Measurements from ENCODE around the gene MAPK8.

Gene MAPK8

DNA sequence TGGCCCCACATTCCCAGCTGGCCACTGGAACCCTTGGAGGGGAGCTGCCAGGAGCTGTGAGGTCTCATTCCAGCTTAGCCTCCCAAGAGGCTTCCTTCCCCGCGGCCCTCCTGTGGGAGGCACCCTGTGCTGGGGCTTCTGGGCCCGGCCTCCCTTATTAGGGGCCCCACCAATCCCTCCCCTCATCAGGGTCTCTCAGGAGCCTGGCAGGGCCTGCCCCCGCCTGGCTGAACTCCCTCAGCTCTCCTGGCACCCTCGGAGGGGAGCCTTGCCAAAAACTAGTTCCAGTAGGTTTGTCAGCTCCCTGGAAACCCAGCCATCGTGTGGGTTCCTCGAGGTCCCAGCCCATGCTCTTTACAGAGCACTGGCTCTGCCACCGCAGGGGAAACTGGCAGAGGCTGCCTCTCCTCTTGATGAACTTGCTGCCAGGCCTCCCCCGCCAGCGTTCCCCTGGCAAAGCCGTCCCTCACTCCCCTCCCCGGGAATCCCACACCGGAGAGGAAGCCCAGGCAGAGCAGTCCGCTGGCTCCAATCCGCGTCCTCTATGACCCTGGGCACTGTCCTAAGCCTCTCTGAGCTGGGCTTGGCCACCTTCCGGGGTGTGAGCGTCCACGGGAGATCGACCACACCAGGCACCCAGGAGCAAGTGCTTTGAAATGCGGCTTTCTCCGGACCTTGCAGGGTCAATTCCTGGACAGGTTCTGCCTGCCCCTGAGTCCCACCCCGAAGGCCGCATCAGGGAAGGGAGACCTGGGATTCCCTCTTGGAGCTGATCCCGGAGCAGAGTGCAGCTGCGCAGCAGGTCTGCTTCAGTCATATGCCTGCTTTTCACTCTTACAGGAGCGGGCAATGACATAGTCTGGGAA, 158.6 kb downstream of the MAPK8 start:
- no peak for DNase-seq

DNA sequence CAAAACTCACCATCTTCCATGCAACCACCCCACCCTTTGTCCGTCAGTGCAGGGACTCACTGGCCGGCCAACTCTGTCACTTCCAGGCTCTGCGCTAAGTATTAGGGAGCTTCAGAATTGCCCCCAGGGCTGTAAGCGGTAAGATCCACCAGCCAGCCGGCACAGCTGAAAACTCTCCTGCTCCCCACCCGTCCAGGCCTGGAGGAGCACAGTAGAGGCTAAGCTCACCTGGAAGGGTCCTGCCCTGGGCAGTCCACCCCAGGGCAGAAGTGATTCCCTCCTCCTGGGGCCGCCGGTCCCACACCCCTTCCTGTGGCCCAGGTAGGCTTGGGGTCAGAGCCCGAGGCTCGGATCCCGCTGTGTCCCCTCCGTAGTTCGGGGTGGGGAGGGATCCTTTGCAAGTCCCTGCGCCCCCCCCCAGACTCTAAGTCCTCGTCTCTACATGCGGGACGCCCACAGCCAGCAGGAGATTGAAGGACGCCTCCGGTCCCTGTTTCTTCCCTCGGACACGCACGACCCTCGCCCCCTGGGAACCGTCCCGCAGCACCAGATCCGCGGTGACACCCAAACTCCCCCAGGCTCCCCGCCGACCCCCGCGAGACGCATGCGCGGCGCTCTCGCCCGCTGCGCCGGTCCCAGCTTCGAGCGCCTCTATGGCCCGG, 159.5 kb downstream of the MAPK8 start:
- no peak for DNase-seq

DNA sequence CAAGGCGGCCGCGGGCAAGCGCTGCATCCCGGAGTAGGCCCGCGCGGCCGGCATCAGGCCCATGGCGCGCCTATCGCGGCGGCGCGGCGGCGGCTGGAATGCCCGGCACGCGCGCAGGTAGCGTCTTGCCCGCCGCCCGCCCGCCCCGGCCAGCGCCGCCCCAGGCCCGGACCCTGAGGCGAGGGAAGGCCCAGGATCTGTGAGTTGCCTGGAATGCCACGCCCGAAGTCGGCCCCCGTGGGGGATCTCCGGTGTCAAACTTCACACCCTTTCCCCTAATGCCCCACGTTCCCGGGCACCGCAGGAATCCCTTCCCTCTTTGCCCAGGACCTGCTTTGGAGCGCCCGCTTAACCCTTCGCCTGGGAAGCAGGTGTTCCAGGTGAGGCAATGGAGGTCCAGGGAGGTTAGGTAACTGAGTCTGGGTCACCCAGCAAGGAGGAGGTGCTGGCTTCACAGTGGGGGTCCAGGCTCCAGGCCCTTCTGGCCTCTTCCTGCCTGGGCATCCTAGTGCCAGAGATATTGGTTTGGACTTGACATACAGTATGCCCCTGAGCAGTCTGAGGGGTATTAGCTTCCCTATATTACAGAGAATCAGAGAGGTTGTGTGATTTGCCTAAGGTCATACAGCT, 160.2 kb downstream of the MAPK8 start:
- DNase-seq: no peak

DNA sequence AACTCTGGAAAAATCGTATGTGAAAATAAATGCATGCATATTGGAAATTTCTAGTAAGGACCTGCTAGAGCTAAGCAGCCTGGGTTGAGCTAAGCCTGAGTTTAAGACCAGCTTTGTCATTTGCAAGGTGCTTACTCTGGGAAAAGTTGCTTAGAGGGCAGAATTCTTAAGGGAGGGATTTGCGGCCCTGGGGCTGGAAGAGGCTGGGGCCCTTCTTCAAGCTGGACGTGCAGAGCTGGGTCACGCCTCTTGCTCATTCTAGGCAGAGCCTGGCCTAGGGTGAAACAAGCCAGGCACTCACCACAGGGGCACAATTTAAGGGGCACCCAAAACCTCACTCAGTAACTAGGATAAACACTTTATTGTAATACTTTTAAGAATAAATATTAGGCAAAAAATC, 161.2 kb downstream of the MAPK8 start:
- no peak for DNase-seq

DNA sequence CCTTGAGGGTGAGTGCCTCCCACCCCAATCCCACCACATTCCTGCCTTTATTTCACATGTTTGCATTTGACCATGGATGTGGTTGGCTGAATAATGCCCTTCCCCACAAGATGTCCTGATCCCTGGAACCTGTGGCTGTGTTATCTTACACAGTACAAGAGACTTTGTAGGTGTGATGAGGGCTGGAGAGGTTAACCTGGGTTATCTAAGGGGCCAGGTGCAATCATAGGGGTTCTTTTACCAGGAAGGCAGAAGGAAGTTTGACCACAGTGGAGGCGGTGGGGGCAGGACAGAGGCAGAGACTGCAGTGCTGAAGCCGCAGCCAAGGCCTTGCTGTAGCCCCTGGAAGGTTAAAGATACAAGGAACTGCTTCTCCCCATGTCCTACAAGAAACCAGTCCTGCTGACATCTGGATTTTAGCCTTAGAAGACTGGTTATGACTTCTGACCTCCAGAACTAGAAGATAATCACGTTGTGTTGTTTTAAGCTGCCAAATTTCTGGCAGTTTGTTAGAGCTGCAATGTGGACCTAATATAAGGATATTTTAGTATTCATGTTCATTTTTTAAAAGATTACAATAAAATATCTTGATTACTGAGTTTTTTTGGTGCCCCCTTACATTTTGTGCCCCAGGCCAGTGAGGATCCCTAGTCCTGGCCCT, 161.8 kb downstream of the MAPK8 start:
- DNase-seq: no peak

DNA sequence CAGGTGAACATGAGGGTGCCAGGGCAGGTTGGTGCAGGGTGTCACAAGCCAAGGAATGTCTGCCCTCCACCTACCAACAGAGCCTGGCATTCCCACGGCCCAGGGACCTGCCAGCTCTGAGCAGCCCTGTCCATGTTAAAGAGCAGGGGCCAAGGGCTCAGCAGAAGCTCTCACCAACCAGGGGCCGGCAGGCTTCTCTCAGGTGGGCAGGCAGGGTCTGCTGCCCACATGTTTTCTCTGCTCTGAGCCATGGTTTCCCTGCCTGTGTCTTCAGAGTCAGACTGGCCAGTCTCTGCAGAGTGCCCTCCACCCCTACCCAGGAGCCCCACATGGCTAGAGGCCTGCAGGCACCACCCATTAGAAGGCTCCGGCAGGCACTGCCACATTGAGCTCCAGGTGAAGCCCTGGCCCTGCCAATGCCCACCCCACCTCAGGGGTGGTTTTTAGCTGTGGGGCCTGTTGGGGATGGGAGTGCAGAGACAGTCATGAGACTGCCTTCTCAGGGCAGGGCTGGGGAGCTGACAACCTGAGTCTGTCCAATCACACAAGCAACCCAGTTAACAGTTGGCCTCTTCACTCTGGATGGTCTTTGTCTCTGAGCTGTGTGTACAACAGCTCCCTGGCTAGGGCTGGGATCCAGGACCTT, 162.5 kb downstream of the MAPK8 start:
- DNase-seq: no peak

DNA sequence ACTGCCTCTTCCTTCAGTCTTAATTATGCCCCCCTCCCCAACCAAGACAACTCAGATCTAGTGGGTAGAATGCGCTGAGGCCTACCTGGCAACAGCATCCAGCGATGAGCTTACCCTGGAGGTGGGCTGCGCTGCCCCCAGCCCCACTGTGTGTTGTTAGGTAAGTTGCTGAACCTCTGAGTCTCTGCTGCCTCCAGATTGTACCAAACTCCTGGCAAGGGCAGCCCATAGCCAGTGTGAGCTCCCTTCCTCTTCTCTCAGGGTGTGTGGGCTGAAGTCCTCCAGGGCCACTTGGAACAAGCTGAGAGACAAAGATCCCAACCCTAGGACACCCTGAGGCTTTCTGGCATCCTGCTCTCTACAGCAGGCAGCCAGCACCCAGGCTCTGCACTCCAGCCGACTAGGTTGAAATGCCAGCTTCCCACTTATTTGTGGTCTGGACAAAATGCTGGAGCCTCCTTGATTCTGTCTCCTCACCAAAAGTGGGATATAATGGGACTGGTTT, 163.1 kb downstream of the MAPK8 start:
- no peak for DNase-seq

DNA sequence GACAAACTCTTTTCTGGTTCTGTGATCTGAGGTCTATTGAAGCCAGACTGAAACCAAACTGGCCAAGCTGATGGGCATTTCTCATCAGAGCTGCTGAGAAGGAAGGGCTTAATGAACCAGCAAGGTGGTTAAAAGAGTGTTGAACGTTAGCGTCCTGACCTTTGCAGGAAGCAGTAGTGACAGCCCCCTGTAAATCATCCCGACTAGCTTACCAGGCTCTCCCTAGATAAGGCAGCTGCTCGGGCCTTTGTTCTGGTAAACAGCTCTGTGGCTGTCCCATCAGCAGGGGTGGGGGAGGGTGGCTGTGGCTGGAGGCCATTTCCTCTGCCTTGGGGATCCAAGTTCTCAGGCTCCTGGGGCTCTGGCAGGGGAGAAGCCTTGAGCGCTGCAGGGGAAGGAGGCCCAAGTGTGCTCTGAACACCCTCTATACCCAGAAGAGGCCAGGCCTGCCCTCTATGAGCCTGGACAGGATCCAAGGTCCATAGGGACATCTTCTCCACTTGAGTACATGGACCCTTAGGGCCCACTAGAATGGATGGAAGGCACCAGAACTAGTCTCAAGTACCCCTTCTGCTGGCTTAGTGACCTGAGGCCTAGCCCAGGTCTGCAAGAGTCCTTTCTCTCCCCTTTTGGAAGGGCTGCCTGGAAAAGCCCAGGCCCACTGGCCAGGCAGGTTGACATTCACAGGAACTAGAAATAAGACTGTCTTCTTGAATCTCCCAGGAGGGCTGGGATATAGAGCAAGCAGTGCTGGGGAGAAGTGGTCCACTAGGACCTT, 163.8 kb downstream of the MAPK8 start:
- DNase-seq: no peak

DNA sequence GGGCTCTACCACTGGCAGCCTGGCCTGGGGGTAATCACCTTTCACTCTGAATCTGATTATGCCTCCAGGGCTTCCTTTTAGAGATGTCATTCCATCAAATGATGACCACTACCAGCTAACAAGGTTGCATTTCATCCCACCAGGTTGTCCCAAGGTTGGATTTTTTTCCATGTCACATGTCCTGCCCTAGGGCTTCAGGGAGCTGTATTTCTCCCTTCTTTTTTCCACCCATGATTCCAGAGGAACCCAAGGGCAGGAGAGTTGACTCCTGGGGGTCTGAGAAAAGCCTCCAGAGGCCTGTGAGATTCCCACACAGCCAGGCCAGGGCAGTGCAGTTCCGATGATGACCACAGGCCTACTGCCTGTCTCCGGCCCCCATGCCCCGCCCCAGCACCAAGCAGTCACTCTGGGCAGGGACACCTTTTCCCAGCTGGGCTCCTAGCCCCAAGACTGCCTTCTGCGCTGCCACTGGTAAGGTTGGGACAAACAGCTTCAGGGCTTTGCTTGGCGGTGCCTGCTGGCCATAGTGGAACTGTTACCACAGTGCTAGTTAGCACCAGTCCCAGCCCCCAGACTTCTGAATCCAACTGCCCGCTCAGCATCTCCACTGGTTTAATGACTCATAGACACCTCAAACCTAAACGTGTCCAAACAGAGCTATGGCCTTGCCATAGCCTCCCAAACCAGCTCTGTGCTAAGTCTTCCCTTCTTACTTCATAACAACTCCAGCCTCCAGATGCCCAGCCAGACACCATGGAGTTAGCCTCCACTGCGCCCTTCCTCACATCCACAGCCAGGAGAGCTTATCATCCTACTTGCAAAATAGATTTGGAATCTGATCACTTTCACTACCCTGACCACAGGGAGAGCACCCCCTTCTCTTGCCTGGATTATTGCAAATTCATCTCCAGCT, 164.7 kb downstream of the MAPK8 start:
- no peak for DNase-seq

DNA sequence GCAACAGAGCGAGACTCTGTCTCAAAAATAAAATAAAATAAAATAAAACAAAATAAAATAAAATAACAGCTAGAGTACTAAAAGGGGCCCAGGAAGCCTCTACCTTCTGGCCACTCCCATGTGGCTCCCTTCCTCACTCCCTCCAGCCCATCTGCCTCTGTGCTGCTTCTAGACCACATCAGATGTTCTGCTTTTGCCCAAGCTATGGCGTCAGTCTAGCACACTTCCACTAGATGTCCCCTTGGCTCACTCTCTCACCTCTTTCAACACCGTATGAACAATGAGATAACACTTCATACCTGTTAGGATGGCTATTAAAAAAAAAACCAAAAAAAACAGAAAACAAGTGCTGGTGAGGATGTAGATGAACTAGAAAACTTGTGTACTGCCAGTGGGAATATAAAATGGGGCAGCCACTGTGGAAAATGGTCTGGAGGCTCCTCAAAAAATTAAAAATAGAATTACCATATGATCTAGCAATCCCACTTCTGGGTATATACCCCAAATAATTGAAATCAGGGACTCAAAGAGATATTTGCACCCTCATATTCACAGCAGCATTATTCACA, 166.1 kb downstream of the MAPK8 start:
- no peak for DNase-seq

DNA sequence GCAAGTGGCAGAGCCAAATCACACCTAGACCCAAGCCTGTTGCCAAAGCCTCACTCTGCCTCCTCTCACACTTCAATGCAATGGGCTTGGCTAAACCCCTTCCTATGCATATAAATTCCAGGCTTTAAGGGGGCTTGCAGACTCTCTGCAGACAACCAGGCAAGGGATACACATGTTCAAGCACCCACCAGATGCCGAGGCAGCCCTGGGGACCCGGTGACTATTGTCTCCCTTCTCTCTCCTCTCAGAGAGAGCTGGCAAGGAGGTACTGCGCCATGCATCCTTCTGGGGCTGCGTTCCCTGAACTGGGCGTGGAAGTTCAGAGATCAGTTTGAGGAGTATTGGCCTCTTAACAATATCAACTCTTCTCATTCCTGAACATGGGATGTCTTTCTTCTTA, 167.2 kb downstream of the MAPK8 start:
- DNase-seq: no peak

DNA sequence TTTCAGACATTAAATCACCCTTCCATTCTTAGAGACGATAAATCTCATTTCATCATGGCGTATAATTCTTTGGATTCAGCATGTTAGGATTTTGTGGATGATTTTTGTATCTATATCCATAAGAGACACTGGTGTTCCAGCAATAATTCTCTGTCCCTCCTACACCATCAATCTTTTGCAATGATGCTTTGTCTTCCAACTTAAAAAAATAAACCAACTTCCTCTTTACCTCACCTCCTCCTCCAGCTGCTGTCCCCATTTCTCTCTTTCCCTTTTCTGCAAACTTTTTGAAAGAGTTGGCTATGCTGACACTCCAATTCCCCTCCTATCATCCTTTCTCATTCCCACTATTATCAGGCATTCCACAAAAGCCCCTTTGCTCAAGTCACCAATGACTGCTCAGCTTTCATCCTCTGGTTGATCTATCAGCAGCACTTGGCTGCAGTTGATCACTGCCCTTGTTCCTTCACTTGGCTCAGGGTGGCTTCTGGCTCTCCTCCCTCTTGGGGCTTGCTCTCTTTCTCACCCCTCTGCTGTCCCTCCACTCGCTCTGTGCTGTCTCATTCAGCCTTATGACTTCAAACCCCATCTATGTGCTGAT, 168.4 kb downstream of the MAPK8 start:
- DNase-seq: no peak

DNA sequence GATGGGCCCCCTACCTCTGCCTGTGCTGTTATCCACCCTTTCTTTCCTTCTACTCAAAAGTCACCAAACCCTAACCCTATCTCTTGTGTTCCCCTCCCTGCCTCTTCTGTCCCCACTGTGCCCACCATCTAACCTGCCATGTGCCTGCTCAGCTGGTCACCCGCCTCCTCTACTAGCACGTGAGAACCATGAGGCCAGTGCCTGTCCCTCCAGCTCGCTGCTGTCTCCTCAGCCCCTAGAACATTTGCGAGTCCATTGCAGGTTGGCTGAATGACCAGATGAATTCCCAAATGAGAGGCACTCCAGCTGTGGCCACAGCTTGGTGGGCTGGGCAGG, 169.4 kb downstream of the MAPK8 start:
- DNase-seq: no peak

DNA sequence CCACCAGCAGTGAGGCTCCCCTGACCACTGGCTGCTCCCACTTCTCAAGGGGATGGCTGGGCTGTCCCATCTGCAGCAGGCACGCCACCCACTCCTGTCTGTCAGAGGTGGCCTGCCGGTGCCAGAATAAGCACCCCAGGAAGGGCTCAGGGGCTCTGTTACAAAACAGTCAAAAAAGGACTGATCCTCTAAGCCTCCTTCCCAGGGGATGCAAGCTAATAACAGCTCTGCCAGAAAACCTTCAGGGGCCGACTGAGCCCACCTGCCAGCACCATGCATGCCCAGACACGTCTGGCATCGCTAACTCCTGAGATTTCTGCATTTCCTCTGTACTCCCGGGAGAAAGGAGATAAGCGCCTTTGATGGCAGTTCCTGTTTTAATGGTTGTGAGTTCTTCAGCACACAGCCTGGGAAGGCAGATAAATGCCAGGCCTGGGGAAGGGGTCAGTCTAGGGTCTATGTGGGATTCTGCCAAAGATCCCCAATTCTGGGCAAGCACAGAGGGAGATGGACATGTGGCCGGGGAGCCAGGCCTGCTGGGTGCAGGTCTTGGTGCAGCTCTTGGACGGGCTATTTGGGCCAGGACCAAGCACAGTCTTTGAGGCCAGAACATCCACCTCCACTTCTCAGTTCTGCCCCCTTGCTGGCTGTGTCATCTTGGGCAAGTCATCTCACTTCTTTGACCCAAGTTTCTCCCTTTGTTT, 170.0 kb downstream of the MAPK8 start:
- no peak for DNase-seq

DNA sequence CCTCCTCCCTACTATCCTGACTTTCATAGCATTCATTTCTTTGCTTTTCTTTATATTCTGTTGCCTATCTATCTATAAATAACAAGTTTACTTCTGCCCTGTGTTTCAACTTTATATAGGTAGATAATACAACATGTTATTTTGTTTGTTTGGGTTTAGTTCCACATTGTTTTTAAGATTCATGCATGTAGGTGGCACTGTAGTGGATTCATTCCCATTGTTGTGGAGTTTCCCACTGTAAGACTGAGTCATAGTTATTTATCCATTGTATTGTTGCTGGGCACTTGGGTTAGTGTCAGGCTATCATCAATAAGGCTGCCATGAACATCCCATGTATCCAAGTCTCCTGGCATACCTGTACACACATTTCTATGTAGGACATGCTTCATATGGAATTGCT, 170.7 kb downstream of the MAPK8 start:
- DNase-seq: no peak

DNA sequence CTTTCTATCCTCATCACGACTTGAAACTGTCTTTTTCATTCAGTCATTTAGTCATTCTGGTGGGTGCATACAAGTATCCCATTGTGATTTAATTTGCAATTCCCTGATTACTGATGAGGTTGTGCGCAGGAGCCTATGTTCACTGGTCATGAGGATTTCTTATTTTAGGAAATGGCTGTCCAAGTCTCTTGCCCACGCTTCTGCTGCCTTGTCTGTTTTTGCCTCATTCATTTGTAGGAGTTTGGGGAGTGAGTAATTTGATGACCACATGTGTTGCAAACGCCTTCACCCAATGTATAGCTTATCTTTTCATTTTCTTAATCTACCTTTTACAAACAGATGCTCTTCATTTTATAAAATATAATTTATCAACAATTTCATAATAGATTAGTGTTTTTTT, 171.1 kb downstream of the MAPK8 start:
- no peak for DNase-seq

DNA sequence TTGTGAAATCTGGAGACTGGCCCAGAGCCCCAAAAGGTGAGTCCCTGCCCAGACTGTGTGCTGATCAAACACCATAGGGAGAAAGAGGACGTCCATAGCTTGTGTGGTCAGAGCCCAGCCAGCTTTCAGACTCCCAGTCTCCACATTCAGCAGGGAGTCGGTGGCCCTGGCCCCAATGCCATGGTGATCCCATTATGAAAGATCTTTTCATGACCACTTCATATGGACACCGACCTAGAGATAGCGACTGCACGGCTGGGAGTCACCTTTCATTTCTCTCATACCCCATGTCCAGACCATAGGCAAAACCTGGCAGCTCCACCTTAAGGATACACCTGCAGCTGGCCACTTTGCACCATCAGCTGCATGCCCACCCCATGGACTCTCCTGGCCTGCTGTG, 172.0 kb downstream of the MAPK8 start:
- no peak for DNase-seq

DNA sequence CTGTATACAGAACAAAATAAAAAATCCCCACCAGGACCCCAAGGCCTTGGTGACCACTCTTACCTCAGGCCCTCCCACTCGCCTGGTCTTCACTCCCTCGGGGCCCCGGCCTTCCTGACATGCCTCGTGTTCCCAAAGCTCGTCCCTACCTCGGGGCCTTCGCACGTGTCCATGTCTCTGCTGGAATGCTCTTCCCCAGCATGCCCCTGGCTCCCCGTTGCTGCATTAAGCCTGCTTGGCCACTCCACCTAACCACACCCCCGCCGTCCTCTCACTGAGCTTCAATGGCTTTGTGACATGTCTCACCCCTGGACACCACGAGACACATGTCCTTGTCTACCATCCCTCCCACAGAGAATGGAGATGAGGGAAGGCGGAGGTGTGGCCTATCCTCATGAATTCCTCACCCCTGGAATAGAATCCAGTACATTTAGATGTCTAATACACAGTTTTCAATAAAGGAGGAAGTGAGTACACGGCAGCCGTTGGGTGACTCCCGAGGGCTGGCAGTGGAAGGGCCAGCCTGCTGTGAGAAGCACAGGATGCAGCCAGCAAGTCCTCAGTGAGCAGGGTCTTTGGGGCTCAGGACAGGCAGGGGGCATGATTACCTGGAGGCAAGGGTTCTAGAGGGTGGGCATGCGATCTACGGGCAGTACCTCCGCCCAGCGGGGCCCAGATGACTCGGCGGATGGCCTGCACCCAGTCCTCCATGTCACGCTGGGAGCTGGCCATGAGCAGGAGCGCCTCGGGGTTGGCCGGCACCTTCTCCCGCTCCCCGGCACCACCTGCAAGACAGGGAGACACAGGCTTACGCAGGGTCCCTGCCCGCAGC, 172.7 kb downstream of the MAPK8 start:
- no peak for DNase-seq
